Measurements from ENCODE around the gene ZNF165.

ZNF165 gene

GRCh38 chr6:28124350-28124970 is 44.1 kb downstream of the ZNF165 start, which contains the start of gene ZSCAN16:
TSS of gene ZSCAN16 (plus strand) at chr6:28124609. CDS start at chr6:28125444, 835 bp downstream.
- peak; percentile 72 for DNase-seq (ENCODE audit: low spot score)
- WGBS, 2 donors (ENCODE audit: extremely low coverage in 2 of 2, insufficient read length in 2 of 2, insufficient replicate concordance in 1 of 2): no CpG with 5 or more reads among the region's 28 CpGs
- H3K36me3 ChIP-seq (replicated peaks in 1 of 2; ENCODE audit: control insufficient read depth in 2 of 2, insufficient read depth in 2 of 2, low read length in 2 of 2): peaks cover 14 to 79% of the 10 kb centered on the region in 2 donors
- H3K4me1 ChIP-seq (ENCODE audit: control insufficient read depth in 2 of 2, insufficient read depth in 1 of 2, low read depth in 1 of 2, low read length in 2 of 2): peaks cover 0 to 12% of the 10 kb centered on the region in 2 donors
- H2AFZ ChIP-seq (ENCODE audit: low read length): peak within 1 kb of the TSS; percentile 95
- H3K4me3 ChIP-seq (ENCODE audit: low read length in 2 of 2): peak within 1 kb of the TSS; percentile 93 to 94
- no peak within 1 kb of the TSS for H4K8ac ChIP-seq (ENCODE audit: low read depth, low read length)
- H2AK5ac ChIP-seq (ENCODE audit: low read depth, low read length): peak within 1 kb of the TSS; percentile 82
- H3K4ac ChIP-seq (ENCODE audit: low read length): no peak within 1 kb of the TSS
- H3K4me2 ChIP-seq (ENCODE audit: insufficient read depth, low read length, poor library complexity, severe bottlenecking): peak within 1 kb of the TSS; percentile 74
- no peaks in the 10 kb centered on the region for H3K9me3 ChIP-seq (replicated peaks in 1 of 2; ENCODE audit: control insufficient read depth in 2 of 2, insufficient read depth in 1 of 2, low read depth in 1 of 2, low read length in 2 of 2)
- H2BK12ac ChIP-seq (ENCODE audit: low read length): peak within 1 kb of the TSS; percentile 46
- H3K23ac ChIP-seq (ENCODE audit: low read depth, low read length, poor library complexity): no peak within 1 kb of the TSS
- no peak within 1 kb of the TSS for H3K14ac ChIP-seq (ENCODE audit: low read length)
- no peak within 1 kb of the TSS for H4K91ac ChIP-seq (ENCODE audit: low read depth, low read length, poor library complexity)
- peak within 1 kb of the TSS; percentile 89 for H3K18ac ChIP-seq (ENCODE audit: low read length)
- no peaks in the 10 kb centered on the region for H3K27me3 ChIP-seq (ENCODE audit: control insufficient read depth in 3 of 3, insufficient read depth in 3 of 3, low read depth in 1 of 3, low read length in 3 of 3)
- H3K79me1 ChIP-seq (ENCODE audit: low read depth, low read length): peaks cover 2% of the 10 kb centered on the region
- no peak within 1 kb of the TSS for H3K27ac ChIP-seq (replicated peaks; ENCODE audit: low read length)
- no peak within 1 kb of the TSS for H2BK5ac ChIP-seq (ENCODE audit: low read length)
- H2BK15ac ChIP-seq (ENCODE audit: low read length): no peak within 1 kb of the TSS
- H3K9ac ChIP-seq (ENCODE audit: low read depth, low read length, poor library complexity): peak within 1 kb of the TSS; percentile 97
- no peak within 1 kb of the TSS for H2BK120ac ChIP-seq (ENCODE audit: low read depth, low read length)

- Histone ChIP-seq H3K9me3 (replicated peaks in 1 of 2; ENCODE audit: control insufficient read depth in 2 of 2, insufficient read depth in 1 of 2, low read depth in 1 of 2, low read length in 2 of 2) (no peaks in the 10 kb centered on the region), H3K14ac (ENCODE audit: low read length) (no peak overlapping the region), H2BK5ac (ENCODE audit: low read length) (no peak overlapping the region), H2BK12ac (ENCODE audit: low read length) (no peak overlapping the region), H3K79me1 (ENCODE audit: low read depth, low read length) (peaks cover 2% of the 10 kb centered on the region), H2BK15ac (ENCODE audit: low read length) (no peak overlapping the region), H2AFZ (ENCODE audit: low read length) (peak overlapping the region; percentile 95), H2BK120ac (ENCODE audit: low read depth, low read length) (no peak overlapping the region), H2AK5ac (ENCODE audit: low read depth, low read length) (no peak overlapping the region), H3K4me2 (ENCODE audit: insufficient read depth, low read length, poor library complexity, severe bottlenecking) (peak overlapping the region; percentile 74), H4K8ac (ENCODE audit: low read depth, low read length) (no peak overlapping the region), H3K18ac (ENCODE audit: low read length) (no peak overlapping the region), H4K91ac (ENCODE audit: low read depth, low read length, poor library complexity) (no peak overlapping the region), H3K9ac (ENCODE audit: low read depth, low read length, poor library complexity) (peak overlapping the region; percentile 97), H3K4me3 (ENCODE audit: low read length in 2 of 2) (peak overlapping the region; percentile 93 to 94), H3K36me3 (replicated peaks in 1 of 2; ENCODE audit: control insufficient read depth in 2 of 2, insufficient read depth in 2 of 2, low read length in 2 of 2) (peaks cover 17 to 79% of the 10 kb centered on the region in 2 donors), H3K4ac (ENCODE audit: low read length) (no peak overlapping the region), H3K23ac (ENCODE audit: low read depth, low read length, poor library complexity) (no peak overlapping the region), H3K27ac (replicated peaks; ENCODE audit: low read length) (no peak overlapping the region), H3K27me3 (ENCODE audit: control insufficient read depth in 3 of 3, insufficient read depth in 3 of 3, low read depth in 1 of 3, low read length in 3 of 3) (no peaks in the 10 kb centered on the region), H3K4me1 (ENCODE audit: control insufficient read depth in 2 of 2, insufficient read depth in 1 of 2, low read depth in 1 of 2, low read length in 2 of 2) (peaks cover 0 to 12% of the 10 kb centered on the region in 2 donors)
- no CpG with 5 or more reads among the region's 6 CpGs for WGBS, 2 donors (ENCODE audit: extremely low coverage in 2 of 2, insufficient read length in 2 of 2, insufficient replicate concordance in 1 of 2)
- no peak for DNase-seq (ENCODE audit: low spot score)
These were observed 44.6 kb downstream of the ZNF165 start for GRCh38 chr6:28124971-28125353.

GRCh38 chr6:28125401-28125800 is 45.0 kb downstream of the ZNF165 start:
- Histone ChIP-seq H3K27me3 (ENCODE audit: control insufficient read depth in 3 of 3, insufficient read depth in 3 of 3, low read depth in 1 of 3, low read length in 3 of 3) (no peaks in the 10 kb centered on the region), H3K18ac (ENCODE audit: low read length) (no peak overlapping the region), H3K4ac (ENCODE audit: low read length) (no peak overlapping the region), H2BK15ac (ENCODE audit: low read length) (no peak overlapping the region), H2BK120ac (ENCODE audit: low read depth, low read length) (no peak overlapping the region), H2AK5ac (ENCODE audit: low read depth, low read length) (no peak overlapping the region), H2AFZ (ENCODE audit: low read length) (no peak overlapping the region), H3K36me3 (replicated peaks in 1 of 2; ENCODE audit: control insufficient read depth in 2 of 2, insufficient read depth in 2 of 2, low read length in 2 of 2) (peaks cover 15 to 79% of the 10 kb centered on the region in 2 donors), H2BK5ac (ENCODE audit: low read length) (no peak overlapping the region), H4K91ac (ENCODE audit: low read depth, low read length, poor library complexity) (no peak overlapping the region), H3K9me3 (replicated peaks in 1 of 2; ENCODE audit: control insufficient read depth in 2 of 2, insufficient read depth in 1 of 2, low read depth in 1 of 2, low read length in 2 of 2) (no peaks in the 10 kb centered on the region), H2BK12ac (ENCODE audit: low read length) (no peak overlapping the region), H4K8ac (ENCODE audit: low read depth, low read length) (no peak overlapping the region), H3K79me1 (ENCODE audit: low read depth, low read length) (peaks cover 2% of the 10 kb centered on the region), H3K14ac (ENCODE audit: low read length) (no peak overlapping the region), H3K4me1 (ENCODE audit: control insufficient read depth in 2 of 2, insufficient read depth in 1 of 2, low read depth in 1 of 2, low read length in 2 of 2) (peaks cover 0 to 12% of the 10 kb centered on the region in 2 donors), H3K23ac (ENCODE audit: low read depth, low read length, poor library complexity) (no peak overlapping the region), H3K27ac (replicated peaks; ENCODE audit: low read length) (no peak overlapping the region), H3K4me2 (ENCODE audit: insufficient read depth, low read length, poor library complexity, severe bottlenecking) (no peak overlapping the region), H3K9ac (ENCODE audit: low read depth, low read length, poor library complexity) (no peak overlapping the region), H3K4me3 (ENCODE audit: low read length in 2 of 2) (peak overlapping the region in 1 of 2 donors; percentile 93)
- no peak for DNase-seq (ENCODE audit: low spot score)
- no CpG with 5 or more reads among the region's 4 CpGs for WGBS, 2 donors (ENCODE audit: extremely low coverage in 2 of 2, insufficient read length in 2 of 2, insufficient replicate concordance in 1 of 2)

- no peak overlapping the region for H3K14ac ChIP-seq (ENCODE audit: low read length)
- H3K36me3 ChIP-seq (replicated peaks in 1 of 2; ENCODE audit: control insufficient read depth in 2 of 2, insufficient read depth in 2 of 2, low read length in 2 of 2): peaks cover 9 to 63% of the 10 kb centered on the region in 2 donors
- peaks cover 6 to 11% of the 10 kb centered on the region in 2 donors for H3K4me1 ChIP-seq (ENCODE audit: control insufficient read depth in 2 of 2, insufficient read depth in 1 of 2, low read depth in 1 of 2, low read length in 2 of 2)
- no peak overlapping the region for H3K4ac ChIP-seq (ENCODE audit: low read length)
- no peak overlapping the region for H2BK12ac ChIP-seq (ENCODE audit: low read length)
- DNase-seq (ENCODE audit: low spot score): no peak
- H2BK120ac ChIP-seq (ENCODE audit: low read depth, low read length): no peak overlapping the region
- no peak overlapping the region for H3K27ac ChIP-seq (replicated peaks; ENCODE audit: low read length)
- H3K9ac ChIP-seq (ENCODE audit: low read depth, low read length, poor library complexity): no peak overlapping the region
- WGBS, 2 donors (ENCODE audit: extremely low coverage in 2 of 2, insufficient read length in 2 of 2, insufficient replicate concordance in 1 of 2): no CpG with 5 or more reads among the region's 3 CpGs
- H3K27me3 ChIP-seq (ENCODE audit: control insufficient read depth in 3 of 3, insufficient read depth in 3 of 3, low read depth in 1 of 3, low read length in 3 of 3): no peaks in the 10 kb centered on the region
- H3K4me2 ChIP-seq (ENCODE audit: insufficient read depth, low read length, poor library complexity, severe bottlenecking): no peak overlapping the region
- peaks cover 3% of the 10 kb centered on the region for H3K79me1 ChIP-seq (ENCODE audit: low read depth, low read length)
- H4K91ac ChIP-seq (ENCODE audit: low read depth, low read length, poor library complexity): no peak overlapping the region
- H2BK15ac ChIP-seq (ENCODE audit: low read length): no peak overlapping the region
- no peak overlapping the region for H2AFZ ChIP-seq (ENCODE audit: low read length)
- H3K18ac ChIP-seq (ENCODE audit: low read length): no peak overlapping the region
- H2AK5ac ChIP-seq (ENCODE audit: low read depth, low read length): no peak overlapping the region
- H3K4me3 ChIP-seq (ENCODE audit: low read length in 2 of 2): no peak overlapping the region
- H4K8ac ChIP-seq (ENCODE audit: low read depth, low read length): no peak overlapping the region
- no peak overlapping the region for H2BK5ac ChIP-seq (ENCODE audit: low read length)
- no peak overlapping the region for H3K23ac ChIP-seq (ENCODE audit: low read depth, low read length, poor library complexity)
- no peaks in the 10 kb centered on the region for H3K9me3 ChIP-seq (replicated peaks in 1 of 2; ENCODE audit: control insufficient read depth in 2 of 2, insufficient read depth in 1 of 2, low read depth in 1 of 2, low read length in 2 of 2)
These were observed 53.6 kb downstream of the ZNF165 start for GRCh38 chr6:28134015-28134414.
